ENCODE data around the gene ALOX15B. TPM values are rescaled to one million over a fixed set of nuclear protein-coding genes. Genes with fewer than 3 reads are reported as not detected.
A peak's percentile ranks its signal among the peaks of the same experiment; 100 is the strongest.

The ALOX15B gene
- total and polyA plus RNA-seq, 2 experiments from 2014 or later = not detected

DNA sequence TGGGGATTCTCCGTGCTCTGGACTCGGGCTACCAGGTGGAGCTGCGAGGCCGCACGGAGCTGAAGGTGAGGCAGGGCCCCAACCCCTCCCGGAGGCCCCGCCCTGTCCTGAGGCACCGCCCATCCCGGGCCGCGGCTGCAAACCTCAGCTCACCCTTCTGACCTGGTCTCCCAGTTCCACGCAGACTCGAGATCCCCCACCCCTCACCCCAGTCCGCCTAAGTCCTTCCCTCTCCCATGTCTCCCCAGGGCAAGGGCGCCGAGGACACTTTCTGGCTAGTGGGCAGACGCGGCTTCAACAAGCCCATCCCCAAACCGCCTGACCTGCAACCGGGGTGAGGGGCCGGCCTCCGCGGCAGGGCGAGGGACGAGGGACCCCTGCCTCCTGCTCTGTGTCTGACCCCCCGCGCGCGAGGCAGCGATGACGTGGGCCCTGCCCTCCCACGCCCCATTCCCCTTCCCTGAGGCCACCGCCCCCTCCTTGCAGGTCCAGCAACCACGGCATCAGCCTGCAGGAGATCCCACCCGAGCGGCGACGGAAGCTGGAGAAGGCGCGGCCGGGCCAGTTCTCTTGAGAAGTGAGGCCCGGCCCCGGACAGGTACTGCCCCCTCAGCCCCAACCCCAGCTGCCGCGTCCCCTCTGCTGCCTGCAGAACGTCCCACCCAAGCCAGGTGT lies 22.8 kb upstream of the ALOX15B start:
- Histone ChIP-seq H3K36me3 (ENCODE audit: low read depth) (no peaks in the 10 kb centered on the region), H3K4me2 (ENCODE audit: unreplicated experiment) (peak overlapping the region; percentile 49), H3K79me2 (ENCODE audit: insufficient read depth) (no peaks in the 10 kb centered on the region), H3K9ac (peak overlapping the region; percentile 40; the same call in 1 of the 2 replicates), H3K4me3 (peak overlapping the region; percentile 50), H2AFZ (peak overlapping the region; percentile 76), H3F3A (ENCODE audit: insufficient read depth) (no peaks in the 10 kb centered on the region), H3K4me1 (ENCODE audit: insufficient read depth) (peaks cover 9% of the 10 kb centered on the region), H3K27me3 (replicated peaks; ENCODE audit: insufficient read depth) (peaks cover 6% of the 10 kb centered on the region; the same call in 1 of the 2 replicates), H3K9me3 (ENCODE audit: low read depth) (no peaks in the 10 kb centered on the region), H3K27ac (no peak overlapping the region), H4K20me1 (ENCODE audit: insufficient read depth) (no peaks in the 10 kb centered on the region), H3K9me2 (ENCODE audit: insufficient read depth) (no peaks in the 10 kb centered on the region)
- peak; percentile 34 for DNase-seq
- in situ Hi-C loops (cut with MboI) = no loop called here
- 5 to 8% methylated on average over 17 to 37 of the region's 46 CpGs for WGBS, 2 experiments (ENCODE audit: low coverage in 1 of 2, low lambda C conversion rate in 2 of 2, missing lambda C conversion rate in 2 of 2)
- TF ChIP-seq EZH2 (IDR thresholded peaks at IDR 0.05; ENCODE audit: insufficient read depth, poor library complexity, severe bottlenecking) (no peak), EZH2phosphoT487 (IDR thresholded peaks at IDR 0.05; ENCODE audit: insufficient read depth, low read depth) (no peak)

- 41 to 53% methylated on average over 12 of the region's 12 CpGs for WGBS, 2 experiments (ENCODE audit: low coverage in 1 of 2, low lambda C conversion rate in 2 of 2, missing lambda C conversion rate in 2 of 2)
- H3K9ac ChIP-seq = 0 out of 2 replicates have a peak overlapping the region, but pooled peaks have one; percentile 40
- no peaks in the 10 kb centered on the region for H3K79me2 ChIP-seq (ENCODE audit: insufficient read depth)
- in situ Hi-C loops (cut with MboI) = no loop called here
- no peak overlapping the region for H3K27ac ChIP-seq
- H2AFZ ChIP-seq = peak overlapping the region; percentile 76
- H3K4me3 ChIP-seq = peak overlapping the region; percentile 50
- peaks cover 9% of the 10 kb centered on the region for H3K4me1 ChIP-seq (ENCODE audit: insufficient read depth)
- no peaks in the 10 kb centered on the region for H3F3A ChIP-seq (ENCODE audit: insufficient read depth)
- H3K27me3 ChIP-seq (replicated peaks; ENCODE audit: insufficient read depth) = peaks cover 6% of the 10 kb centered on the region; the same call in 1 of the 2 replicates
- TF ChIP-seq EZH2 (IDR thresholded peaks at IDR 0.05; ENCODE audit: insufficient read depth, poor library complexity, severe bottlenecking) = no peak
- no peak for TF ChIP-seq EZH2phosphoT487 (IDR thresholded peaks at IDR 0.05; ENCODE audit: insufficient read depth, low read depth)
- peak overlapping the region; percentile 49 for H3K4me2 ChIP-seq (ENCODE audit: unreplicated experiment)
- no peaks in the 10 kb centered on the region for H3K9me3 ChIP-seq (ENCODE audit: low read depth)
- DNase-seq = peak; percentile 50
- no peaks in the 10 kb centered on the region for H3K9me2 ChIP-seq (ENCODE audit: insufficient read depth)
- no peaks in the 10 kb centered on the region for H4K20me1 ChIP-seq (ENCODE audit: insufficient read depth)
- no peaks in the 10 kb centered on the region for H3K36me3 ChIP-seq (ENCODE audit: low read depth)
Observed at GRCh38 chr17:8016632-8017424, 22.0 kb upstream of the ALOX15B start.

GRCh38 chr17:8018436-8018835 lies 20.4 kb upstream of the ALOX15B start:
- TF ChIP-seq EZH2 (IDR thresholded peaks at IDR 0.05; ENCODE audit: insufficient read depth, poor library complexity, severe bottlenecking) (no peak), EZH2phosphoT487 (IDR thresholded peaks at IDR 0.05; ENCODE audit: insufficient read depth, low read depth) (no peak)
- Histone ChIP-seq H3K79me2 (ENCODE audit: insufficient read depth) (no peaks in the 10 kb centered on the region), H3K36me3 (ENCODE audit: low read depth) (no peaks in the 10 kb centered on the region), H3K27ac (no peak overlapping the region), H4K20me1 (ENCODE audit: insufficient read depth) (no peaks in the 10 kb centered on the region), H3K4me1 (ENCODE audit: insufficient read depth) (peaks cover 15% of the 10 kb centered on the region), H3K9me2 (ENCODE audit: insufficient read depth) (no peaks in the 10 kb centered on the region), H2AFZ (no peak overlapping the region), H3K9me3 (ENCODE audit: low read depth) (no peaks in the 10 kb centered on the region), H3K4me3 (no peak overlapping the region), H3K27me3 (replicated peaks; ENCODE audit: insufficient read depth) (peaks cover 3% of the 10 kb centered on the region; the same call in 1 of the 2 replicates), H3F3A (ENCODE audit: insufficient read depth) (no peaks in the 10 kb centered on the region), H3K9ac (no peak overlapping the region), H3K4me2 (ENCODE audit: unreplicated experiment) (no peak overlapping the region)
- in situ Hi-C loops (cut with MboI) = no loop called here
- 92 to 93% methylated on average over 3 of the region's 3 CpGs for WGBS, 2 experiments (ENCODE audit: low coverage in 1 of 2, low lambda C conversion rate in 2 of 2, missing lambda C conversion rate in 2 of 2)
- DNase-seq = no peak

- H3K9ac ChIP-seq = 0 out of 2 replicates have a peak overlapping the region, but pooled peaks have one; percentile 28
Observed at GRCh38 chr17:8019166-8019565, 19.7 kb upstream of the ALOX15B start.

More at GRCh38 chr17:8019166-8019565, 19.7 kb upstream of the ALOX15B start:
- Histone ChIP-seq H3K27ac (no peak overlapping the region; the same call in 1 of the 2 replicates), H2AFZ (peak overlapping the region; percentile 75), H3K4me3 (no peak overlapping the region), H3K4me1 (ENCODE audit: insufficient read depth) (peaks cover 17% of the 10 kb centered on the region), H3K9me3 (ENCODE audit: low read depth) (no peaks in the 10 kb centered on the region), H3K79me2 (ENCODE audit: insufficient read depth) (no peaks in the 10 kb centered on the region), H3K9me2 (ENCODE audit: insufficient read depth) (no peaks in the 10 kb centered on the region), H3F3A (ENCODE audit: insufficient read depth) (no peaks in the 10 kb centered on the region), H3K4me2 (ENCODE audit: unreplicated experiment) (peak overlapping the region; percentile 1), H3K27me3 (replicated peaks; ENCODE audit: insufficient read depth) (no peaks in the 10 kb centered on the region; the same call in 1 of the 2 replicates), H3K36me3 (ENCODE audit: low read depth) (no peaks in the 10 kb centered on the region), H4K20me1 (ENCODE audit: insufficient read depth) (no peaks in the 10 kb centered on the region)
- DNase-seq = no peak
- in situ Hi-C loops (cut with MboI) = no loop called here
- 76 to 81% methylated on average over 5 of the region's 5 CpGs for WGBS, 2 experiments (ENCODE audit: low coverage in 1 of 2, low lambda C conversion rate in 2 of 2, missing lambda C conversion rate in 2 of 2)
- TF ChIP-seq EZH2phosphoT487 (IDR thresholded peaks at IDR 0.05; ENCODE audit: insufficient read depth, low read depth) = no peak
- no peak for TF ChIP-seq EZH2 (IDR thresholded peaks at IDR 0.05; ENCODE audit: insufficient read depth, poor library complexity, severe bottlenecking)
